Measurements from ENCODE around the gene FEN1.

Gene FEN1

GRCh38 chr11:61829806-61830205 lies 37.1 kb downstream of the FEN1 start:
- TF ChIP-seq NFIC (IDR thresholded peaks at IDR 0.05) (no peak), RAD21 (IDR thresholded peaks at IDR 0.05; ENCODE audit: low read depth) (no peak), FOXM1 (IDR thresholded peaks at IDR 0.05; ENCODE audit: borderline replicate concordance, low read depth) (no peak), TEAD4 (IDR thresholded peaks at IDR 0.05) (no peak), USF1 (IDR thresholded peaks at IDR 0.05) (no peak), CREB1 (IDR thresholded peaks at IDR 0.05; ENCODE audit: low read depth) (no peak), YY1 (IDR thresholded peaks at IDR 0.05; ENCODE audit: low read depth) (no peak), CEBPB (IDR thresholded peaks at IDR 0.05) (no peak), ZBTB7A (IDR thresholded peaks at IDR 0.05; ENCODE audit: low read depth) (no peak), TCF12 (IDR thresholded peaks at IDR 0.05; ENCODE audit: low read depth) (no peak), EGR1 (IDR thresholded peaks at IDR 0.05) (no peak)

- TF ChIP-seq NFIC (IDR thresholded peaks at IDR 0.05) = no peak
- TF ChIP-seq RAD21 (IDR thresholded peaks at IDR 0.05; ENCODE audit: low read depth) = no peak
These were observed 37.8 kb downstream of the FEN1 start for GRCh38 chr11:61830237-61831105.

- peak; percentile 48; the same call in 1 of the 2 replicates for TF ChIP-seq REST (IDR thresholded peaks at IDR 0.05; ENCODE audit: low read depth)
- no peak for TF ChIP-seq USF1 (IDR thresholded peaks at IDR 0.05)
These were observed 39.5 kb downstream of the FEN1 start for GRCh38 chr11:61832207-61832606.

- no peak for TF ChIP-seq TCF12 (IDR thresholded peaks at IDR 0.05; ENCODE audit: low read depth)
- no peak for TF ChIP-seq MAX (IDR thresholded peaks at IDR 0.05)
These were observed 40.0 kb downstream of the FEN1 start for GRCh38 chr11:61832754-61833153.

GRCh38 chr11:61833471-61833870 lies 40.8 kb downstream of the FEN1 start:
- TF ChIP-seq EP300 (IDR thresholded peaks at IDR 0.05; ENCODE audit: borderline replicate concordance) (no peak), TAF1 (IDR thresholded peaks at IDR 0.05; ENCODE audit: low read depth) (no peak), FOXM1 (IDR thresholded peaks at IDR 0.05; ENCODE audit: borderline replicate concordance, low read depth) (no peak), CEBPB (IDR thresholded peaks at IDR 0.05) (no peak), MAX (IDR thresholded peaks at IDR 0.05) (no peak), REST (IDR thresholded peaks at IDR 0.05; ENCODE audit: low read depth) (no peak), EGR1 (IDR thresholded peaks at IDR 0.05) (no peak), TEAD4 (IDR thresholded peaks at IDR 0.05) (no peak), YY1 (IDR thresholded peaks at IDR 0.05; ENCODE audit: low read depth) (no peak)

GRCh38 chr11:61833926-61834277 lies 41.2 kb downstream of the FEN1 start:
- TF ChIP-seq TEAD4 (IDR thresholded peaks at IDR 0.05) (no peak), CREB1 (IDR thresholded peaks at IDR 0.05; ENCODE audit: low read depth) (no peak), USF1 (IDR thresholded peaks at IDR 0.05) (no peak), YY1 (IDR thresholded peaks at IDR 0.05; ENCODE audit: low read depth) (no peak), CEBPB (IDR thresholded peaks at IDR 0.05) (no peak), MAX (IDR thresholded peaks at IDR 0.05) (no peak), NFIC (IDR thresholded peaks at IDR 0.05) (no peak), FOXM1 (IDR thresholded peaks at IDR 0.05; ENCODE audit: borderline replicate concordance, low read depth) (no peak), RAD21 (IDR thresholded peaks at IDR 0.05; ENCODE audit: low read depth) (no peak), EP300 (IDR thresholded peaks at IDR 0.05; ENCODE audit: borderline replicate concordance) (no peak), EGR1 (IDR thresholded peaks at IDR 0.05) (no peak), TAF1 (IDR thresholded peaks at IDR 0.05; ENCODE audit: low read depth) (no peak)
